GM12891 (cell line): Measurements from ENCODE around the gene WDR90.

Source experiments
- POLR2A ChIP-seq: IDR thresholded peaks from 2 replicates; pipeline ENCODE4 v1.6.1; 2011; ENCODE audit warnings: low read depth, low read length, control low read depth
- TAF1 ChIP-seq: IDR thresholded peaks from 2 replicates; pipeline ENCODE4 v1.6.1; 2011; ENCODE audit warnings: low read depth, low read length, control low read depth

- TF ChIP-seq TAF1, result no peak
- no peak for TF ChIP-seq POLR2A
Observed at GRCh38 chr16:706189-707061, 57.3 kb downstream of the WDR90 start.
